CD1c-positive myeloid dendritic cell (primary cell): ENCODE results near the gene BCL2L2.
"Not testable (repeated sequence)": the region's sequence is repeated elsewhere in the genome, so short reads cannot be mapped to it uniquely, and the experiment has no call there.

Experiments used
- DNase-seq: peaks from one replicate; pipeline ENCODE4 v3.0.0-alpha.2; 2016; ENCODE audit errors: extremely low spot score

BCL2L2 gene, protein sequence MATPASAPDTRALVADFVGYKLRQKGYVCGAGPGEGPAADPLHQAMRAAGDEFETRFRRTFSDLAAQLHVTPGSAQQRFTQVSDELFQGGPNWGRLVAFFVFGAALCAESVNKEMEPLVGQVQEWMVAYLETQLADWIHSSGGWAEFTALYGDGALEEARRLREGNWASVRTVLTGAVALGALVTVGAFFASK

DNA sequence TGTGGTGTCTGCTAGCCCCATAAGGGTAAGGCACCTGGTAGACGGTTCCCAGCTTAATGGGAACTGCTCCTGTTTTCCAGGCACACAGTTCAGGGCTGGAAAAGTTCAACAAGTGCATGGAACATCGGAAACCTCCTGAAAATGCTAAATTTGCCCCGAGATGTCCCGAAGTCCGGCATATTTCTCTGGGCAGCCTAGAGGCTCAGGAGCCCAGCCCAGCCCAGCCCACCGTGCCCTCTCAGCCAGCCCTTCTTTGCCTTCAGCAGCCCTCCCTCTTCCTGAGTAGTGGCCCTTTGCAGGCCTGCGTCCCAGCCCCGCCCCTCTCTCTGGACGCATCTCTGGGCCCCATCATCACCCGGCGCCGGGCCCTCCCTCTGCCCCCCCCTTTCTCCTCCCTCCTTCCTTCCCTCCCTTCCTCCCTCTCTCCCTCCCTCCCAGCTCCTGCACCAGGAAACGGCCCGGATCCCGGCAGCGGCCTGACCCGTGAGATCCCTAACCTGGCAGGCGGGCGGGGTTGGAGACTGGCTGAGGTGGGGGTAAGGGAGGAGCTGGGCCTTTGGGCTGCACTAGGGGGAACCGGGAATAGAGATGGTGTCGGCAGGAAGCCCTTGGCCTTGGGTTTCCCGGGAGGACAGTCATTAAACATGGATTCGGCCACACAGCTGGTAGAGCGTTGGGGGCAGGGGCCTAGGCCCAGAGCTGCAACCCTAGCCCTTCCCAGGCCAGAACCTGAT, at the start of gene BCL2L2:
BCL2L2 (plus strand) TSS at position 422 of the 734 bp plus-strand sequence. CDS start 935 bp downstream, outside the sequence.
- DNase-seq, result peak; percentile 62

DNA sequence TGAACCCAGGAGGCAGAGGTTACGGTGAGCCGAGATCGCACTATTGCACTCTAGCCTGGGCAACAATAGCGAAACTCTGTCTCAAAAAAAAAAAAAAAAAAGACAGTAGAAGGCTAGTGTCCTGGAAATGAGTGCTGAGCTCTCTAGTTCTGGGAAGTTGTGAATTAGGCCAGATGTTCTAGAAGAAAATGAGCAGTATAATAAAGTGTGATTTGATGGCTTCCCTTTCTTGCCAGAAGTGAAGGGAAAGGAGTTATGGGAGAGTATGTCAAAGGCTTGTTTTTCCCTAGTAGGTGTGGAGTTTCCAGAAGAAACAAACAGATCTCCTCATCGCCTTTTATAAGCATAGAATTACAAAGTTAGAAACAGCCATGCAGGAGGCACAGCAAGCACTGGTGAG, 48.4 kb upstream of the BCL2L2 start:
- no peak for DNase-seq

DNA sequence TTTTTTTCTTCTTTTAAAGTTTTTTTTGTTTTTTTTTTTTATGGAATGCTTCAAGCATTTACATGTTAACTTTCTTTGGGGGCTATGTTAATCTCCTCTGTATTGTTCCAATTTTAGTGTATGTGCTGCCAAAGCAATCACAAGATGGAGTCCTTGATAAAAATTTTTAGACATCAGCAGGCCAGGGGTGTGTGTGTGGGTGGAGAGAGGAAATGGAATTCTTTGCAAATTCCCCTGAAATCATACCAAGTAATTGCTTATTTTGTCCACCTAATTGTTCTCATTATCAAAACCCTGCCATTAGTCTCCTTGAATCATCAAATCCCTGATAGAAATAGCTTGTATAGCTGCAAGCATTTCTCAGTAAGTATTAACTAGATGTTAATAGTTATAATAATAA, 47.2 kb upstream of the BCL2L2 start:
- peak; percentile 25 for DNase-seq

DNA sequence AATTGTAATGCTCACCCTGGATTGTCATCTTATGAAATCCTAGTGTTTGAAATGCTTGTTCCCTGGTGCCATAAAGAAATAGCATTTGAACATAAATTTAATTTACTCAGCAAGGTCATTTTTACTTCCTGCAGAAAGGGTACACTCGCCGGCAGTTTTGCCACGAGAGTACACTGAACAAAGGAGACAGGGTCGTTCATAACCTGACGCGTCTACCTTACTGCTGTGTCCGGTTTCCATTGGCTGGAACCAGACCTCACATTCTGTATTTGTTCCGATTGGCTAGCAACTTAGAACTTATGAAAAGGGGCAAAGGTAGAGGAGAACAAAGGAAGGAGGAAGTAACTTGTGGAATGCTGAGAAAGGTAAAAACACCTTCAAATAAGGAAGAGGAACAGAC, 45.8 kb upstream of the BCL2L2 start:
- DNase-seq, result not testable (repeated sequence)

DNA sequence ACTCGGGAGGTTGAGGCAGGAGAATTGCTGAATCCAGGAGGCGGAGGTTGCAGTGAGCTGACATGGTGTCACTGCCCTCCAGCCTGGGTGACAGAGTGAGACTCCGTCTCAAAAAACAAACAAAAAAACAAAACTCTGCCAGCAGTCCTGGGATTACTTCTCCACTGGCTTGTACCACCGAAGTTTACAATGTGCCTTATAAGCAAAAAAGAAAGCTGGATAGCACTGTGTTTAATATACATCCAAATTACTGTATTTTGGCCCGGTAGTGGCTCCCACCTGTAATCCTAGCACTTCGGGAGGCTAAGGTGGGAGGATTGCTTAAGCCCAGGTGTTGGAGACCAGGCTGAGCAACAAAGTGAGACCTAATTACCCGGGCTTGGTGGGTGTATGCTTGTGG, 37.4 kb upstream of the BCL2L2 start:
- no peak for DNase-seq

DNA sequence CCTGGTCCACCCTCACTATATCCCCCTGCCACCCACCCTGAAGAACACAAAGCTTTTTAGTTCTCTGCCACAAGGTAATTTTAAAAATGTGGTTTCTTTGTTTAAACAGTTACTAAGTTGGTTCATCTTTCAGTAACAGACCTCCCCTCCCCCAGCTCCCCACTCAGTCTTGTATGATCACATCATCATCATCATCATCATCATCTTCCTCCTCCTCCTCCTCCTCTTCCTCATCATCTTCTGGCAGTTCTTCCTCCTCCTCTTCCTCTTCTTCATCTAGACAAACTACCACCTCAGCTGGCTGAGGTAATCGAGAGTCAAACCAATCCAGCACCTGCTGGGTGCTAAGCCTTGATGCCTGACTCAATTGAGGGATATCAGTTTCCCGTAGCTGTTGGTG, 31.2 kb upstream of the BCL2L2 start:
- no peak for DNase-seq

DNA sequence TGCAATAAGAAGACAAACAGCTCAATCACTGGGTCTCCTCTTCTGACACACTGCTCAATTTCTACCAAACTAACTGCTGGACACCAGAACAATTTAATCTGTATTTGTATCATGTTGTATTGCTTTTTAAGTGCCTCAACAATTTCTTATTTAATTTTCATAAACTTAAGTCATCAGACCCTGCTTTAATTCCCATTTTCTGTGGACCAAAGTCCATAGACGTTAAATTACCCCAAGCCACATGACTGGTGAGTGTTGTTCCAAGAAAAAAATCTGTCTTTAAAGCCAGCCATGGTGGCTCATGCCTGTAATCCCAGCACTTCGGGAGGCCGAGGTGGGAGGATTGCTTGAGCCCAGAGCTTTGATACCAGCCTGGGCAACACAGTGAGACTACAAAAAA, 29.4 kb upstream of the BCL2L2 start:
- no peak for DNase-seq

DNA sequence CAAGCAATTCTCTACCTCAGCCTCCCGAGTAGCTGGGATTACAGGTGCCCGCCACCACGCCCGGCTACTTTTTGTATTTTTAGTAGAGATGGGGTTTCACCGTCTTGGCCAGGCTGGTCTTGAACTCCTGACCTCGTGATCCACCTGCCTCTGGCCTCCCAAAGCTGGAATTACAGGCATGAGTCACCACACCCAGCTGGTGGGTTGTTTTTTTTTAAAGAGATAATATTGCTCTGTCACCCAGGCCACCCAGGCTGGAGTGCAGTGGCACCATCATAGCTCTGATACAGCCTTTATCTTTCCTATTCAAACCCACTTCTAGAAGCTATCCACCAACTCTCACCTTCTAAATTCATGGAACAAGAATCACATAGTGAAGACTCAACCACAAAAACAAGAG, 28.7 kb upstream of the BCL2L2 start:
- not testable (repeated sequence) for DNase-seq

DNA sequence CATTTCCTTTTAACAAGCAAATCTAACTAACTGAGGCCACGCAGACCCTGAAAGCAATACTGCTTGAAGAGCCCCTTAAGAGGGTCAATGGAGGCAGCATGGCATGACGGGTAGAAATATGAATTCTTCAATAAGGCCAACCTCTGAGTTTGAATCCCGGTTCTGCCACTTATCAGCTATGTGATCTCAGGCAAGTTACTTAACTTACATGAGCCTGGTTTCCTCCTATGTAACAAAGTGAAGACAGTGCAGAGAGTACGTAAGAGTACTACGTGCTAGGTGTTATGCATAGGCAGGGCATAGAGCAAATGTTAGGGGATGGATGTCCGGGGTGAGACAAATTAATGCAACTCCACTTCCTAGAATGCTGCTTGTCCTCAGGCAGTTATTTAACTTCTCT, 25.4 kb upstream of the BCL2L2 start:
- DNase-seq, result no peak

DNA sequence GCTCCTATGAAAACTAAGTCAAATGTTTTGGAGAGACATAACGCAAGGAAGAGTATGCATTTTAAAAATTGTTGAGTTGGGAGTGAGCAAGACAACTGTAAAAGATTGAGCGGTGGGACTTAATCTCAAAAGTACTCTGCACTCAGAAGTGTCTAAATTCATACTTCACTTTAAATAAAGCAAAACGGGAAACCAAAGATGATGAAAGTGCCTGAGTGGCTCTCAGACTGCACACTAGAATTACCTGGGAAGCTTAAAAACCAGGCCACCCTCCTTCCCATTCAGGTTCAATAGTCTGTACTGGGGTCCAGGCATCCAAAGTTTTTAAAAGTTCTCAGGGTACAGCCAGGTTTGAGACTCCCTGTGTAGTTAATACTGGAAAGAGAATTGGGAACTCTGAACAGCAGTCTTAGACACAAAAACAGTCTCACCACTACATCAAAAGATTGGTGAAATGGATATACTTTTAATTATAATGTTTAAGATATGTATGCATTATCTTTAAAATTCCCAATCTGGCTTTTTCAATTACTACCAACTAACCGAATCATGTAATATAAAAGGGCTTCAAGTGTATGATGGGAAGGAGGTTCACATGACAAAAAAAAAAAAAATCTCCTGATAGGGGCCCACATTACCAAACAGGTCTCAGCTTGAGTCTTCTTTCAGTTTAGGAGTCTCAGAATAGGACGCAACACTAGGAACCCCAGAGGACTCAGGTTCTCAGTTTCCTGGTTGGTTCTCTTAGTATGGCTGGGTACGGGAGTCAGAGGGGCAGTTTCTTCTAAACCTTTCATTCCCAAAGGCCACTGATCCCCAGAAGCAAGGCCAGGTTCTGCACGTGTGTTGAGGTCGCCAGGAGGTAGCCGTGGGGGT, 21.7 kb upstream of the BCL2L2 start:
- DNase-seq, result peak; percentile 30

DNA sequence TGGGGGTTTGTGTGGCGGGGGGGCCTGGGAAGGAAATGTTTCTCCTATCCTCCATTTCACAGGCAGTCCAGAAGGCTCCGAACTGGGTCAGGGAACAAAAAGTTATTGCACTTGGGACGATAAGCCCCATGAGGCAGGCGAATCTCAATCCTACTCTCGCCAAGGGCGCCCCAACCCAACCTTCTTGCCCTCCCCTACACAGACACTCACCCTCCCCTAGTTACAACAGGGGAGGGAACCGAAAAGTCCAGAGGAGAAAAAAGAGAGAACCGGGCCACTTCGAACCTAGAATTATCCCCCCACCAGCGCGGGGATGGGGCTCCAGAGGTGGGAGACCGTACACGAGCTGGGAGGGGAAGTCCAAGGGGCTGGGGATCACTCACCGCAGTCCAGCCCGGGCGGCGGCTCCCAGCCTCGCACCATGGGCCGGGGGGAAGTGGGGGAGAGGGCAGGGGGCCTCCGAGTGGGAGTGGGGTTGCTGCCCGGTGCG, 21.1 kb upstream of the BCL2L2 start:
- DNase-seq, result peak; percentile 69

DNA sequence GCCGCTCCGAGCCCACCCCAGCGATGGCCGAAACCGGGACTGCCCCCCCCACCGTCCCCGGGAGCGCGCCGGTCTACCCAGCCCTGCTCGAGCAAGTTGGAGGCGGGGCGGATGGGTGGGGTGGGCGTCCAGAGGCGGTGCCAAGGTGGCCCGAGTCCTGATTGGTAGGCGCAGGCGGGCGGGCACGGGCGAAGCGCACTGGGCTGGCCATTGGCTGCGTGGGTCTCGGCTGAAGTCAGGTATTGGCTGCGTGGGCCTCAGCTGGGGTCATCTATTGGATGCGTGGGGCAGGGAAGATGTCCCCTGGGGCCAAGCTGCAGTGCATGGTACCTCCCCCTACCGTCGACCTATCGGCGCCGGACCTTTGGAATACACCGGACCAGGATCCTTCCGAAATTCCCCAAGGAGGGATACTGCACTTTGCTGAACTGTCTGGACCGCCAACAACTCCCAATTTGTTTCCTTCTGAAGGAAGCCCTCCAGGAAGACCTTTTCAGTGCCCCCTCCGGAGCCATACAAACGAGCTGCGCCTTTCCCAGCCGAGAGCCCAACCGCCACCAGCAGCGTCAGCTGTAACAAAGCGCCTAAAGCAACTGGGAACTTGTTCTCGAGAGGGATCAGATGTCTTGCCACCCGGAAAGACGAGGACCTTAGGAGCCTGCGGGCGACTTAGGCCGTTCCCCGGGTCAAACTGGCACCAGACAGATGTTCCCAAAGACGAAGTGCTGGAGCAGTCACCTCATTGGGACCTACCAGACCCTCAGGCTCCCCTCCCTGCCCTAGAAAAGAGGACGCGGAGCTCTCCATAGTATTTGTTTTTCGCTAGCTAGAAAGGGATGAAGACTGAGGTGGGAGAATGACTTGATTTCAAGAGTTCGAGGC, 20.4 kb upstream of the BCL2L2 start, which contains the start of gene HOMEZ:
HOMEZ (minus strand) TSS at position 113 of the 882 bp plus-strand sequence. CDS start 180 bp downstream, outside the sequence.
- DNase-seq, result peak; percentile 97

DNA sequence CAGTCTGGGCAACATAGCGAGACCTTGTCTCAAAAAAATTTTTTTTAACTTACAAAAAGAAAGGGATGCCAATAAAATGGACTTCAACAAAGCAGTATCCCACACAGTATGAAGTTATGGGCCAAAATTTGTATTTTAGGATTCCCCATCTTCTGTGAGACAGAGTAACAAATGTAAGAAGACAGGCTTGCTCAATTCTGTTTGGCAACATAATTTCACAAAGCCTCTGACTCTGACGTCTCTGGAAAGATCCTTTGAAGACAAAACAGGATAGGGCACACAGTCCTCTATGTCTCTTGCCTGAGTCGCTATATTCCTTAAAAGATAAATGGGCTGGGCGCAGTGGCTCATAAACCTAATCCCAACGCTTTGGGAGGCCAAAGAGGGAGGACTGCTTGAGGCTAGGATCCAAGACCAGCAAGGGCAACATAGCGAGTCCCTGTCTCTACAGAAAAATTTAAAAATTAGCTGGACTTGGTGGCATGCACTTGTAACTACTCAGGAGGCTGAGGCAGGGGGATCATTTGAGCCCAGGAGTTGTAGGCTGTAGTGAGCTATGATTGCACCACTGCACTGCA, 19.6 kb upstream of the BCL2L2 start:
- no peak for DNase-seq

DNA sequence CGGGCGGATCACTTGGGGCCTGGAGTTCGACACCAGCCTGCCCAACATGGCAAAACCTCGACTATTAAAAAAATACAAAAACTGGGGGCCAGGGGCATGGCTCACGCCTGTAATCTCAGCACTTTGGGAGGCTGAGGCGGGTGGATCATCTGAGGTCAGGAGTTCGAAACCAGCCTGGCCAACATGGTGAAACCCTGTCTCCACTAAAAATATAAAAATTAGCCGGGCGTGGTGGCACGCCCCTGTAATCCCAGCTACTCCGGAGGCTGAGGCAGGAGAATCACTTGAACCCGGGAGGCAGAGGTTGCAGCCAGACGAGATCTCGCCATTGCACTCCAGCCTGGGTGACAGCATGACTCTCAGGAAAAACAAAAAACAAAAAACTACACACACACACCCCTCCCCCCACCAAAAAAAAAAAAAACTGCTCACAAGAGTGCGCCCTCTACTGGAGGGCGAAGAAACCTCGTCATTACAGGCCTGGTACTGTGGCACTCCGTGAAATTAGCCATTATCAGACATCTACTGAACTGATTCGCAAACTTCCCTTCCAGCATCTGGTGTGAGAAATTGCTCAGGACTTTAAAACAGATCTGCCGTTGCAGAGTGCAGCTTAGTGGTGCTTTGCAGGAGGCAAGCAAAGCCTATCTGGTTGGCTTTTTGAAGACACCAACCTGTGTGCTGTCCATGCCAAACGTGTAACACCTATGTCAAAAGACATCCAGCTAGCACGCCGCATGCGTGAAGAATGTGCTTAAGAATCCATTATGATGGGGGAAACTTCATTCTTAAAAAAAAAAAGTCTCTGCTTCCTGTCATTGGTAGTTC, 11.7 kb upstream of the BCL2L2 start:
- DNase-seq, result peak; percentile 82

DNA sequence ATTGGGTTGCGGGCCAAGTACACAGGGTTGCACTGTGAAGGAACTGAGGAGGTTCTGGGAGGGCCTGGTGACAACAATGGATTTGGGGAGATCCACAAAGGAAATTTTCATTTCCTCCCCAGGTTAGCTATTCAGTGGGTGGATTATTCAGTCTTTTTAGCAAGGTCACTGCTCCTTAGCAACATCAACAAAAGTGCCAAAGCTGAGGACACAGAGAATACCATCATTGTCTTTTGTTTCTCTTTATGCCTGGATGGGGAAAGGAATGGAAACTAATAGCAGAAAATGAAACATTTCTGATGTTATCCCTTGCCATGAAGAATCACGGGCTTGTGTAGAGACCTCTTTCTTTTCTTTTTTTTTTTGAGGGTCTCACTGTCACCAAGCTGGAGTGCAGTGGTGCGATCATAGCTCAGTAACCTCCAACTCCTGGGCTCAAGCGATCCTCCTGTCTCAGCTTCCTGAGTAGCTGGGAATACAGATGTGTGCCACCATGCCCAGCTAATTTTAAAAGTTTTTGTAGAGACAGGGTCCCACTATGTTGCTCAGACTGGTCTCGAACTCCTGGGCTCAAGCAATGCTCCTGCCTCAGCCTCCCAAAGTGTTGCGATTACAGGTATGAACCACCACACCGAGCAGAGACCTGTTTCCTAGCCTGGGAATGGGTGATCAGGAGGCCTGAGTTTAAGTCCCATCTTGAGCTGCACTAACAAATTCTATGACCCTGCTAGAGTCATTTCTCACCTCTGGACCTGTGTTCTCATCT, 10.4 kb upstream of the BCL2L2 start:
- no peak for DNase-seq

DNA sequence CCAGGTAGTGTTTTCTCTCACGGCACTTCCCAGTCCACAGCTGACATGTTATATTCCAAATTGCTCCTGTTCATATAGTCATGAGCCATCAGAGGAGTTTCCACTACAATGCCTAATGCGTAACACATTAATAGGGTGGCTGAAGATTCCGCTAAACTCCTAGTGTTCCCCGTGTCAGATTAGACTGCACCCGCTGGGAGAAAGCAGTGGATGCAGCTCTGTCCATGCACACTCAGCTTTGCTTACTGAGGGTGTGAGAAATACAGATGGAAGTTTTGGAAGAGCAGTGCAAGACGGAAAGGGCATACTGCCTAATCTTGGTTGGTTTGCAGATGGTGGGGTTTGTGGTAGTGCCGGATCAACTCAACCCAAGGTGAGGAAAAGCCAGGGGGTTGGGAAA, 9.5 kb upstream of the BCL2L2 start:
- no peak for DNase-seq

DNA sequence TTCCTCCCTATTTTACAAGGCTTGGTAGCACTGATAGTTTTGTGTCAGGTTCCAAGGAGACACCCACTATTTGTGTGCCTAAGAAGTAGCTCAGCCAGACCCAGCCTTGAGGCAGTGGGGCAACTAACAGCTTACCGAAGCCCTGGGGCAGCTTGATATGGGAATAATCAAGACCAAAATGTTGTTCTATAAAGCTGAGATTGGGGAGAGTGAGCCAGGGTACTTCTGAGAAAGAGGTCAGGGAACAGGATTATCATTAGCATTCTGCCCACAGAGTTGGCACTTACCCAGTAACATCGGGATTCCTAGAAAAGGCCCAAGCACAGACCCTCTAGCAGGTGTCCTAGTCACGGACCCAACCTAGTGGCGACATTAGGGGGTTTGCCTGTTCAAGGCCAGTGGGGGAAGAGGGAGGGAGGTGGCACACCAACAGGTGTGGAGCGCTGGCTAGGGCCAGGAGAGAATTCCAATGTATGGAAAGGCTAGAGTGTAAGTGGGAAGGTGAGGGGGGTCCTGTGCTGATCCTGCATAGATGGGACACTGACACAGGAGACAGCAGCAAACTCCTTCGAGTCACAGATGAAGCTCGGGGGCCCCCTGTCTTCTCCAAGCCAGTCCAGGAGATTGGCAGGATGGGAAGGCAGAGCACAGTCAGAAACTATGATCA, 8.9 kb upstream of the BCL2L2 start:
- DNase-seq, result no peak

DNA sequence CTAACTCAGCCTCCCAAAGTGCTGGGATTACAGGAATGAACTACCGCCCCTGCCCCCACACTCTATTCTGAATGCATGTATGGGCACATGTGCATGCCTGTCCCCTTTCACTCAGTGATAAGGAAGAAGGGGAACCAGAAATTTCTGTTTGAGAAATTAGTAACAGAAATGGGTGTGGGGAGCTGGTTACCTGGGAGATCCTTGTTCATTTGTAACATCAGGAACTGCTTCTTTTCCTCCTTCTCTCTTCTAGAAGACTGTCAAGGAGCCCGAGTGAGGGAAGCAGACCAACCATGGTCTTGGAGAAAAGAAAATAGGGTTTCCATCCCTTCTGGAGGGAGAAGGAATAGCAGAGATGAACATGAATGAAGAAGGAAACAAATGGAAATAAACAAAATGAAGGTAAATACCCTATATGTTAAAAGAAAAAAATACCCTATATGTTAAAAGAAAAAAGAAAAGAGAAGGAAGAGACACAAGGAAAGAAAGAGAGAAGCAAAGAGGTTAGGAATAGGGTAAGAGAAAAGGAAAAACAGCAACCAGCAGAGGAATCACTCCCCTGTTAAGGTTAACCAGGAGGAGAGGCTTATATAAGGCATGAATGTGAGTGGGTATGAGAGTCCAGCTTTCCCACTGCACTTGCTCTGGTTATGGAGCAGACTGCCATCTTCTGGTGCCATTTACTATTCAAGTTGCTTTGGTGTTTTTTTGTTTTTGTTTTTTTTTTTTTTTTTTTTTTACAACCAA, 7.2 kb upstream of the BCL2L2 start:
- peak; percentile 33 for DNase-seq
